Subcutaneous abdominal adipose tissue (tissue), 5 donors: ENCODE results near the gene GGPS1.

Experiments used
- H3K27ac ChIP-seq: one replicate; pipeline ENCODE4 v1.7.0; 2013; ENCODE audit warnings: low read depth, mild to moderate bottlenecking, inconsistent platforms, low read length, moderate library complexity
- H3K27me3 ChIP-seq, 5 donors: one replicate each; pipeline ENCODE4 v1.7.0; 2013; ENCODE audit warnings: low read length in 5 of 5, inconsistent platforms in 1 of 5; ENCODE audit not compliant: control insufficient read depth in 5 of 5, insufficient read depth in 4 of 5
- H3K36me3 ChIP-seq, 5 donors: one replicate each; pipeline ENCODE4 v1.7.0; 2013; ENCODE audit warnings: low read length in 5 of 5; ENCODE audit not compliant: control insufficient read depth in 5 of 5, insufficient read depth in 5 of 5
- H3K4me1 ChIP-seq, 5 donors: one replicate each; pipeline ENCODE4 v1.7.0; 2013; ENCODE audit warnings: low read length in 5 of 5, mild to moderate bottlenecking in 3 of 5, moderate library complexity in 1 of 5; ENCODE audit not compliant: control insufficient read depth in 5 of 5, insufficient read depth in 5 of 5
- H3K4me3 ChIP-seq, 5 donors: one replicate each; pipeline ENCODE4 v1.7.0; 2013; ENCODE audit warnings: low read length in 5 of 5, low read depth in 1 of 5
- H3K9ac ChIP-seq, 5 donors: one replicate each; pipeline ENCODE4 v1.7.0; 2013; ENCODE audit warnings: low read length in 5 of 5, mild to moderate bottlenecking in 4 of 5, moderate library complexity in 3 of 5
- H3K9me3 ChIP-seq, 5 donors: one replicate each; pipeline ENCODE4 v1.7.0; 2013; ENCODE audit warnings: low read length in 5 of 5; ENCODE audit not compliant: control insufficient read depth in 5 of 5
- donor health status: healthy.
- donor health status: healthy.
- donor health status: healthy.
- donor health status: healthy.
- donor health status: healthy.

GGPS1 gene

DNA sequence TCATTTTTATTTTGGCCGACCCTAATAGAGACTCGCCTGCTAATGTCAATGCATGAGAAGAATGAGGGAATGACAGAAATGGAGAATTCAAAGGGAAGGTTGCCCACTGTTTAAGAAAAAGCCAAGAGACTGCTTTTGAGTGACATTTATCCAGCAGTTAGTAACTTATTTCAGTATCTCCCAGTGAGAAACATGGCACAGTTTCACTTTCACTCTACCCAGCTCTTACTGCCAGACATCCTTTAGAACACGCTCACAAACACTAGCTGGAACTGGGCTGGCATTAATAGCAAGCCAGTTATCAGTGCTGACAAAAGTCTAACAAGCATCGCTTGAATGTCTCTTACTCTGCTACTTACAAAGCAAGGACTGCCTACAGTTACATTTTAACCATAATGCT, 8.5 kb downstream of the GGPS1 start:
- H3K27ac ChIP-seq = no peak overlapping the region
- peaks cover 16 to 41% (median 28%) of the 10 kb centered on the region in 5 donors for H3K36me3 ChIP-seq
- peaks cover 0 to 7% (median 2%) of the 10 kb centered on the region in 5 donors for H3K4me1 ChIP-seq
- no peaks in the 10 kb centered on the region for H3K9me3 ChIP-seq
- H3K4me3 ChIP-seq = no peak overlapping the region
- no peaks in the 10 kb centered on the region for H3K27me3 ChIP-seq
- no peak overlapping the region for H3K9ac ChIP-seq

DNA sequence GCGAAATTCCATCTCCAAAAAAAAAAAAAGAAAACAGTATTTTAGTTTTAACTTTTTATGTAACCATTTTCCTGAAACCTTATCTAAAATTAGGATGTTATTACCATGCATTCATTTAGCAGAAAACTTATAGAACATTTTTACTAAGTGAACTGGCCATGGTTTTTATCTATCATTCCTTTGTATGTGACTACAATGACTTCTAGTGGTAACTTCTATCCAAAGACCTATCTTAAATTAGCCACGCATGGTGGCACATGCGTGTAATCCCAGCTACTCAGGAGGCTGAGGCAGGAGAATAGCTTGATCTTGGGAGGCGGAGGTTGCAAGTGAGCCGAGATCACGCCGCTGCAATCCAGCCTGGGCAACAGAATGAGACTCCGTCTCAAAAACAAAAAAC, 11.4 kb downstream of the GGPS1 start:
- H3K4me1 ChIP-seq = peaks cover 0 to 2% (median 0%) of the 10 kb centered on the region in 5 donors
- H3K36me3 ChIP-seq = peaks cover 29 to 61% (median 39%) of the 10 kb centered on the region in 5 donors

DNA sequence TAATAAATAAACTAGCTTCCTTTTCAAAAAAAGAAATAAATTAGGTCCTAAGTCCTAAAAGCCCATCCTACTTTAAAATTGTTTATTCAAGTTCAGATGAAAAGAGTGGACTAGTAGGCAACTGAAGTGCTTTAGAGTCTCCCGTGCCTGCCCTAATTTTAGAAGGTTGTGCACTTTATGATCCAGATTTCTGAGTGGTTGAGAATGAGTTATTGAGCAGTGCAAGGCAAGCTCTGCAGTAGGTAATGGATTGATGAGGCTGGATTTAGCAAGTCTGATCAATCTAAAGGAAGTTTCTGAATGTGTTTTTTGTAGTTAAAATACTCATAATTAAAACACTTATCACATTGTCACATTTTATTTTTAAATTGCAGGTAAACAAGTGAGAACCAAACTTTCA, 13.0 kb downstream of the GGPS1 start:
- H3K36me3 ChIP-seq = peaks cover 25 to 63% (median 34%) of the 10 kb centered on the region in 5 donors
- H3K9ac ChIP-seq = no peak overlapping the region
- H3K4me1 ChIP-seq = peaks cover 0 to 2% (median 0%) of the 10 kb centered on the region in 5 donors
- H3K4me3 ChIP-seq = no peak overlapping the region
- H3K9me3 ChIP-seq = no peaks in the 10 kb centered on the region
- no peaks in the 10 kb centered on the region for H3K27me3 ChIP-seq
- H3K27ac ChIP-seq = no peak overlapping the region

More for the DNA sequence above, 11.4 kb downstream of the GGPS1 start:
- Histone ChIP-seq H3K27ac (no peak overlapping the region), H3K9ac (no peak overlapping the region), H3K4me3 (no peak overlapping the region), H3K27me3 (no peaks in the 10 kb centered on the region), H3K9me3 (no peaks in the 10 kb centered on the region)

DNA sequence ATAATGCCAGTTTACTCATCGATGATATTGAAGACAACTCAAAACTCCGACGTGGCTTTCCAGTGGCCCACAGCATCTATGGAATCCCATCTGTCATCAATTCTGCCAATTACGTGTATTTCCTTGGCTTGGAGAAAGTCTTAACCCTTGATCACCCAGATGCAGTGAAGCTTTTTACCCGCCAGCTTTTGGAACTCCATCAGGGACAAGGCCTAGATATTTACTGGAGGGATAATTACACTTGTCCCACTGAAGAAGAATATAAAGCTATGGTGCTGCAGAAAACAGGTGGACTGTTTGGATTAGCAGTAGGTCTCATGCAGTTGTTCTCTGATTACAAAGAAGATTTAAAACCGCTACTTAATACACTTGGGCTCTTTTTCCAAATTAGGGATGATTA, 13.7 kb downstream of the GGPS1 start:
- Histone ChIP-seq H3K4me1 (no peaks in the 10 kb centered on the region), H3K36me3 (peaks cover 19 to 57% (median 30%) of the 10 kb centered on the region in 5 donors), H3K4me3 (no peak overlapping the region), H3K9me3 (no peaks in the 10 kb centered on the region), H3K9ac (no peak overlapping the region), H3K27me3 (no peaks in the 10 kb centered on the region), H3K27ac (no peak overlapping the region)

DNA sequence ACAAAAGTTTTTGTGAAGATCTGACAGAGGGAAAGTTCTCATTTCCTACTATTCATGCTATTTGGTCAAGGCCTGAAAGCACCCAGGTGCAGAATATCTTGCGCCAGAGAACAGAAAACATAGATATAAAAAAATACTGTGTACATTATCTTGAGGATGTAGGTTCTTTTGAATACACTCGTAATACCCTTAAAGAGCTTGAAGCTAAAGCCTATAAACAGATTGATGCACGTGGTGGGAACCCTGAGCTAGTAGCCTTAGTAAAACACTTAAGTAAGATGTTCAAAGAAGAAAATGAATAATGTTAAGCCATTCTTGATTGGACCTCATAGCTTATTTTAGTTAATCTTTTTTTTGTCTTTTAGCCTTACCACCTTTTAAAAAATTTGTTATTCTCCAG, 14.1 kb downstream of the GGPS1 start:
- Histone ChIP-seq H3K27ac (no peak overlapping the region), H3K36me3 (peaks cover 17 to 53% (median 25%) of the 10 kb centered on the region in 5 donors), H3K9ac (no peak overlapping the region), H3K4me3 (no peak overlapping the region), H3K27me3 (no peaks in the 10 kb centered on the region), H3K9me3 (no peaks in the 10 kb centered on the region), H3K4me1 (no peaks in the 10 kb centered on the region)

DNA sequence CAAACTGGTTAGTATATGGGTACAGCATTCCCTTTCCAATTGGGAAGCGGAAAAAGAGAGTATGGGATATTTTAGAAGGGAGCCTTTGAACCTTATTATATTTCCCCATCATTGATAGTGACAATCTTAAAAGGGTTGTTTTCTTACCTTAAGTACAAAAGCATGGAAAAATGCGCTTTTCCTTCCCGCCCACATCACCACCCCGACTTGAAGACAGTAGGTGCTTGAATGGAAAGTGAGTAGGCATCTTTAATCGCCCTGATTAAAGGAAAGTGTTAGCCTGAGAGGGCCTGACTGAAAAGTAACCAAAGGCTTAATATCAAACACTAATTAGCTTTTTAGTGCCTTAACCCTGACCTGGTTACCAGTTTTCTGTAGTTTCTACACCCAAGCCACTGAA, 15.4 kb downstream of the GGPS1 start:
- H3K4me1 ChIP-seq = no peaks in the 10 kb centered on the region
- no peaks in the 10 kb centered on the region for H3K27me3 ChIP-seq
- H3K36me3 ChIP-seq = peaks cover 14 to 43% (median 20%) of the 10 kb centered on the region in 5 donors
- H3K27ac ChIP-seq = no peak overlapping the region
- no peaks in the 10 kb centered on the region for H3K9me3 ChIP-seq
- H3K9ac ChIP-seq = peak overlapping the region in 1 of 5 donors; percentile 30
- no peak overlapping the region for H3K4me3 ChIP-seq

DNA sequence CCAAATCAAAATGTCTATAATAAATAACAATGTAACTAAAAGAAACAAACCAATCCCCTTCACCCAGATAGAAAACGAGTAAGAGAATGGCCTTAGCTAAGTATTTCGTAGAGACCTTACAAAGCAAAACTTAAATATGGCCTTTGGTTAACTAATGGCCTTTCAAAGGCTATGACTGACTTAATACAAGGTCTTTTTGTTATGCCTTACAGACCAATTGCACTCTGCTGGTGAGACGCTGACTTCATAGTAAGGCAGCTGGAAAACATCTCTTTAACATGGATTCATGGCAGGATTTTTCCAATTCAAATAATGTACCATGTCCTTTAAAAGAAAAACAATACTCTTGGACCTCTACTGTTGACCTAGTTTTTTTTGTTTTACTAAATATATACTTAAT, 23.1 kb downstream of the GGPS1 start:
- H3K9me3 ChIP-seq = no peaks in the 10 kb centered on the region
- H3K4me1 ChIP-seq = peaks cover 0 to 3% (median 0%) of the 10 kb centered on the region in 5 donors

DNA sequence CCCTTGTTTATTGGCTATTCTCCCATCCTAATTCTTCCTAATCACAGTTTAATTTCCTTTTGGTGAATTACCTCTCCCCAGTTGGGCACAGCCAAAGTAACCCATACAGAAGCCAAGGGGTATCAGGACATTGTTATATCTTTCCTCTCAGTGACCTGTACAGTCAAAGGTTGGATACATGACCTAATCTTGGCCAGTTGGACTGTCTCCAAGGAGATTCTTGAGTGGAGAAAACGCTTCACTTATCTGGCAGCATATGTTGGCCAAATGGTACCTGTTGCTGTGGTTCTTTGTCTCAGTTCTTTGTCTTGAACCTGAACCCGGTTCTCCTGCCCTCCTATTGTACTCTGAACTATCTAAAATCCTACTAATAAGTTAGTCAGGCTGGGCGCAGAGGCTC, 23.5 kb downstream of the GGPS1 start:
- Histone ChIP-seq H3K9ac (no peak overlapping the region), H3K27ac (no peak overlapping the region), H3K4me1 (peaks cover 0 to 3% (median 0%) of the 10 kb centered on the region in 5 donors), H3K36me3 (no peaks in the 10 kb centered on the region), H3K4me3 (no peak overlapping the region), H3K9me3 (no peaks in the 10 kb centered on the region), H3K27me3 (no peaks in the 10 kb centered on the region)

More for the DNA sequence above, 23.1 kb downstream of the GGPS1 start:
- Histone ChIP-seq H3K27me3 (no peaks in the 10 kb centered on the region), H3K4me3 (no peak overlapping the region), H3K9ac (no peak overlapping the region), H3K27ac (no peak overlapping the region), H3K36me3 (no peaks in the 10 kb centered on the region)

DNA sequence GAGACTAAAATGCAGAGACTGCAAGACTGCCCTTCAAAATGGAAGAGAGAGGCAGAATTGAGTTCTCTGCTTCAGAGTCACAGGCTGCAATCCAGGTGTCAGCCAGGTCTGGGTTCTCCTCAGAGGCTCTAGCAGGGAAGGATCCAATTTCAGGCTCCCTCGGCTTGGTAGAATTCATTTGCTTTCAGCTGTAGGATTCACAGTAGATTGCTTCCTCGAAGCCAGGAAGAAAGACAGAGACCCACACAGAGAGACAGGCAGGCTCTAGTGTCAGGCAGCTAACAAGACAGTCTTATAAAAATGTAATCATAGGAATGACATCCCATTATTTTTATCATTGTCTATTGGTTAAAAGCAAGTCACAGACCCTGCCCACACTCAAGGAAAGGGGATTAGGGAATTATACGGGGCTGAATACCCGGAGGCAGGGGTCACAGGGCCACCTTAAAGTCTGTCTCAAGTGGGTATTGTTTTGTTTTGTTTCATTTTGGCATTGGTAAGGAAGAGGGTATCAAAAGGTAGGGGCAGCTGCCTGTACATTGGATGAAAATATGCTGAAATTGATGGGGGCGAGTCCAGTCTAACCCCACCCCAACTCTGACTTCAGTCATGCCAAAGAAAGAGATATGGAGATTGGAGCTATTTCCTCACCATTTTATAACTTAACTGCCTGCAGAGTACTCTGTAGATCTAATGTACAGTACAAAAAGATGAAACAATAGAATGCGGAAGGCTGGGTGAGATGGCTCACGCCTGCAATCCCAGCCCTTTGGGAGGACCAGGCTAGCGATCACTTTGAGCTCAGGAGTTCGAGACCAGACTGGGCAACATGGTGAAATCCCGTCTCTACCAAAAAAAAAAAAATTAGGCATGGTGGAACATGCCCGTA, 29.4 kb downstream of the GGPS1 start:
- H3K9me3 ChIP-seq = no peaks in the 10 kb centered on the region
- no peaks in the 10 kb centered on the region for H3K36me3 ChIP-seq
- peaks cover 0 to 3% (median 0%) of the 10 kb centered on the region in 5 donors for H3K4me1 ChIP-seq
- no peaks in the 10 kb centered on the region for H3K27me3 ChIP-seq
- H3K4me3 ChIP-seq = no peak overlapping the region
- H3K9ac ChIP-seq = no peak overlapping the region
- H3K27ac ChIP-seq = no peak overlapping the region

DNA sequence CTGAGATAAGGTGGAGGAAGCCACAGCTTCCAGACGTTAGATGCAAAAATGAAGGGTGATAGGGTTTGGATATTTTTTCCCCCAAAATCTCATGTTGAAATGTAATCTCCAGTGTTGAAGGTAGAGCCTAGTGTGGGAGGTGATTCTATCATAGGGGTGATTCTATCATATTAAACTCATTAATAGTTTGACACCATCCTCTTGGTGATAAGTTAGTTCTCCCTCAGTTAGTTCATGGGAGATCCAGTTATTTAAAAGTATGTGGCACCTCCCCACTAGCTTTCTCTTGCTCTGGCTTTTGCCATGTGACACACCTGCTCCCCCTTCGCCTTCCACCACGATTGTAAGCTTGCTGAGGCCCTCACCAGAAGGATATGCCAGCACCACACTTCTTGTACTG, 30.5 kb downstream of the GGPS1 start:
- no peak overlapping the region for H3K27ac ChIP-seq
- H3K27me3 ChIP-seq = no peaks in the 10 kb centered on the region
- no peak overlapping the region for H3K9ac ChIP-seq
- H3K4me1 ChIP-seq = peaks cover 0 to 3% (median 0%) of the 10 kb centered on the region in 5 donors
- no peaks in the 10 kb centered on the region for H3K9me3 ChIP-seq
- no peaks in the 10 kb centered on the region for H3K36me3 ChIP-seq
- no peak overlapping the region for H3K4me3 ChIP-seq
